T47D (cell line): Measurements from ENCODE around the gene FAM117B.
"Not testable (repeated sequence)": the region's sequence is repeated elsewhere in the genome, so short reads cannot be mapped to it uniquely, and the experiment has no call there.

ENCODE experiments used
- DNase-seq, 2 experiments: peaks; one replicate each; pipeline versions ENCODE4 v3.0.0 to v3.0.0-alpha.2; 2011 to 2012; ENCODE audit warnings: low read depth in 1 of 2, low spot score in 1 of 2
- JUND ChIP-seq: IDR thresholded peaks from 2 replicates; pipeline ENCODE4 v1.6.1; 2012; ENCODE audit warnings: low read depth
- in situ Hi-C: cut with HindIII; loops from 2 replicates; pipeline ENCODE4 v1.10.0; 2016; ENCODE audit warnings: low sequenced_read_pairs, low pct_unique_long_range_greater_than_20kb

Gene FAM117B

GRCh38 chr2:202653890-202654289 lies 19.1 kb downstream of the FAM117B start:
- no peak for TF ChIP-seq JUND
- DNase-seq = no peak
- in situ Hi-C loops = no loop called here

- no peak for DNase-seq
- no peak for TF ChIP-seq JUND
- in situ Hi-C loops = no loop called here
These were observed 23.1 kb downstream of the FAM117B start for GRCh38 chr2:202657876-202658275.

- no peak for TF ChIP-seq JUND
- DNase-seq = no peak
- in situ Hi-C loops = no loop called here
These were observed 26.0 kb downstream of the FAM117B start for GRCh38 chr2:202660796-202661195.

GRCh38 chr2:202669841-202670240 lies 35.1 kb downstream of the FAM117B start:
- no peak for DNase-seq
- in situ Hi-C loops = no loop called here
- no peak for TF ChIP-seq JUND

GRCh38 chr2:202671317-202672035 lies 36.7 kb downstream of the FAM117B start:
- no peak for DNase-seq
- in situ Hi-C loops = no loop called here
- no peak for TF ChIP-seq JUND

GRCh38 chr2:202675097-202675496 lies 40.3 kb downstream of the FAM117B start:
- in situ Hi-C loops, DNase-seq: not testable (repeated sequence)

- in situ Hi-C loops = no loop called here
- DNase-seq = no peak
- no peak for TF ChIP-seq JUND
These were observed 45.2 kb downstream of the FAM117B start for GRCh38 chr2:202679980-202680379.

GRCh38 chr2:202680512-202680911 lies 45.7 kb downstream of the FAM117B start:
- in situ Hi-C loops = no loop called here
- no peak for TF ChIP-seq JUND

GRCh38 chr2:202681688-202682205 lies 47.0 kb downstream of the FAM117B start:
- DNase-seq = no peak
- in situ Hi-C loops = no loop called here
- TF ChIP-seq JUND = no peak

More at GRCh38 chr2:202680512-202680911, 45.7 kb downstream of the FAM117B start:
- DNase-seq = no peak

GRCh38 chr2:202682274-202682673 lies 47.5 kb downstream of the FAM117B start:
- TF ChIP-seq JUND = no peak
- in situ Hi-C loops = no loop called here
- DNase-seq = no peak

- no peak for DNase-seq
- no peak for TF ChIP-seq JUND
- in situ Hi-C loops = no loop called here
These were observed 52.5 kb downstream of the FAM117B start for GRCh38 chr2:202687276-202687675.

GRCh38 chr2:202689459-202689858 lies 54.7 kb downstream of the FAM117B start:
- no peak for DNase-seq
- in situ Hi-C loops = no loop called here
- TF ChIP-seq JUND = no peak

GRCh38 chr2:202689898-202690297 lies 55.1 kb downstream of the FAM117B start:
- TF ChIP-seq JUND = no peak
- in situ Hi-C loops = no loop called here
- DNase-seq = peak in 1 of 2 experiments; percentile 4
